HG02798 (cell line): ENCODE results near the gene FAF2.
"Not testable (repeated sequence)": the region's sequence is repeated elsewhere in the genome, so short reads cannot be mapped to it uniquely, and the experiment has no call there.

Experiments used
- ATAC-seq: cut with Tn5 transposase; IDR thresholded peaks from one replicate; pipeline ENCODE4 v1.9.1; 2021; ENCODE audit warnings: mild to moderate bottlenecking; ENCODE audit not compliant: unreplicated experiment, poor library complexity

FAF2 gene

GRCh38 chr5:176447978-176448608, at the start of gene FAF2:
TSS of gene FAF2 (plus strand) at chr5:176448385. CDS start at chr5:176448408, 23 bp downstream.
- ATAC-seq: peak; percentile 95

DNA sequence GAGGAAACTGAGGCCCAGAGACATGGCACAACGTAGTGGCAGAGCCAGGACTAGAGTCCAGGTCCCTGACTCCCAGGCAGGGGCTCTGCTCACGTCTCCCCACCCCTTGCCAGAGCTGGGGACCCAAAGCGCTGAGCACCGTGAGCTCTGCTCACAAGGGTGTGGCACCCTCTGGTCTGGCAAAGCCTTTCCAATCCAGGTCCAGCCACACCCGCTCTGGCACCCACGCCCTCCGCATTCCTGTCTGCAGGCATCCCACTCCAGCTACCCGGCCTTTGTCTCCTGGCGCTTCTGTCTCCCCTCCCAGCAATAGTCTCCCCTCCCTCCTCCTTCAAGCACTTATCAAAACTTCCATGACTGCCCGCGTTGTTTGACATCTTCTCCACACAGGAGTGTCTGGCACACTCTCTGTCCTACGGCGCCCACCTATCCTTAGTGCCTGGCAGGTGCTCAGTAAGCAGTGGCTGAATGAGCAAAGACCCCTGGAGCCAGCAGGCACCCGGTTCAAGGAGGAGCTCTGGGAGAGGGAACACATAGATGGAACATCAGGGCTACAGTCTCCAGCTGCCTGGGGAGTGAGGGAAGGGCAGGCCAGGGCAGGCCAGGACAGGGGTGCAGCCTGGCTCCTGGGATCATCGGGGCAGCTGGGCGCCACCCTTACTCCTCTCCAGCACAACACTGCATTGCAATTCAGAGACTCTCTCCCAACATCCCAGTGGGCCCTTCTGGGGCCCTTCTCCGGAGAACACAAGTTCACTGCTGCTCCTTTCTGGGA, 47.6 kb upstream of the FAF2 start:
- ATAC-seq: no peak

- no peak for ATAC-seq
Measured at GRCh38 chr5:176401281-176402205, 46.6 kb upstream of the FAF2 start.

GRCh38 chr5:176405656-176406435, 42.3 kb upstream of the FAF2 start:
- ATAC-seq: no peak

GRCh38 chr5:176406436-176407052, 41.6 kb upstream of the FAF2 start:
- ATAC-seq: no peak

DNA sequence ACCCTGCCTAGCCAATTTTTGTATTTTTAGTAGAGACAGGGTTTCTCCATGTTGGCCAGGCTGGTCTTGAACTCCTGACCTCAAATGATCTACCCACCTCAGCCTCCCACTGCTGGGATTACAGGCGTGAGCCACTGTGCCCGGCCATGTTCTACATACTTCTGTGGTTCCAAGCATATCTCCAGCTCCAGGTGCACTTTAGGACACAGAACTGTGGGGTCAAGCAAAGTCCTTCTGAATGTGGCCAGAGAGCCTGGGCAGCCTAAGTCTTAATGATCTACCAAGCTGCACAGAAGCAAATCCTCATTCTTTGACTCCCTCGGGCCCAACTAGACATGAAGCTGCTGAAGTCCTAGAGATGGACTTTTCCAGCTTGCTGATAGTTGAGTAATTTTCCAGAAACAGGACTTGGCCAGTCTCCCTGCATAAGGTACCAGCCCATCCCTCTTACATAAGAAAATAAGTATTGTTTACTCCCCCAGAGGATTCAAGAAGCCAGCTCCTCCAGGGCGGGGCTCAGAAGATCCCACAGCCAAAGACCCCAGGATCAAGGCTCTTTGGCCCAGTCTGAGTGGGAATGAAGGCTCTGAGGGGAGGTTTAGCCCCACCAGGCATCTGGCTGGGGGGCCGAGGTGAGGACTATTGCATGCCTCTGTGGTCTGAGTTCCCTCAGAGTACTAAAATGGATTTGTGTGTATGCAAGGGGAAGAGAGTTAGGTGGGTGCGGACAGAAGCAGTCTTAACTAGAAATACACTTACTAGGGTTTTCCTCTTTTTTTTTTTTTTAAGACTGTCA, 40.5 kb upstream of the FAF2 start:
- no peak for ATAC-seq

DNA sequence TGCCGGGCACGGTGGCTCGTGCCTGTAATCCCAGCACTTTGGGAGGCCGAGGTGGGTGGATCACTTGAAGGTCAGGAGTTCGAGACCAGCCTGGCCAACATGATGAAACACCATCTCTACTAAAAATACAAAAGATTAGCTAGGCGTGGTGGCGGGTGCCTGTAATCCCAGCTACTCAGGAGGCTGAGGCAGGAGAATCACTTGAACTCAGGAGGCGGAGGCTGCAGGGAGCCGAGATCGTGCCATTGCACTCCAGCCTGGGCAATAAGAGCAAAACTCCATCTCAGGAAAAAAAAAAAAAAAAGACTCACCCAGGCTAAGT, 40.0 kb upstream of the FAF2 start:
- ATAC-seq: not testable (repeated sequence)

DNA sequence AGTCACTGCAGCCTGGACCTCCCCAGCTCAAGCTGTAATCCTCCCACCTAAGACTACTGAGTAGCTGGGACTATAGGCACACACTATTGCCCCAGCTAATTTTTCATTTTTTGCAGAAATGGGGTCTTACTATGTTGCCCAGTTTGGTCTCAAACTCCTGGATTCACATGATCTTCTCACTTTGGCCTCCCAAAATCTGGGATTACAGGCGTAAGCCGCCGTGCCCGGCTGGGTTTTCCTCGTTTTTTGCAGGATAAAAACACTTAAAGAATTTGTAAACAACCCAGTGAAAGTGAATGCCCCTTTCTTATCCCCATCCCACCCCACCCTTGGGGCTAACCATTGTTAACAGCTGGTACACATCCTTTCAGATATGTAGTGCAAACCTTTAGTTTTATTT, 39.6 kb upstream of the FAF2 start:
- ATAC-seq: no peak

GRCh38 chr5:176409765-176410164, 38.4 kb upstream of the FAF2 start:
- no peak for ATAC-seq

DNA sequence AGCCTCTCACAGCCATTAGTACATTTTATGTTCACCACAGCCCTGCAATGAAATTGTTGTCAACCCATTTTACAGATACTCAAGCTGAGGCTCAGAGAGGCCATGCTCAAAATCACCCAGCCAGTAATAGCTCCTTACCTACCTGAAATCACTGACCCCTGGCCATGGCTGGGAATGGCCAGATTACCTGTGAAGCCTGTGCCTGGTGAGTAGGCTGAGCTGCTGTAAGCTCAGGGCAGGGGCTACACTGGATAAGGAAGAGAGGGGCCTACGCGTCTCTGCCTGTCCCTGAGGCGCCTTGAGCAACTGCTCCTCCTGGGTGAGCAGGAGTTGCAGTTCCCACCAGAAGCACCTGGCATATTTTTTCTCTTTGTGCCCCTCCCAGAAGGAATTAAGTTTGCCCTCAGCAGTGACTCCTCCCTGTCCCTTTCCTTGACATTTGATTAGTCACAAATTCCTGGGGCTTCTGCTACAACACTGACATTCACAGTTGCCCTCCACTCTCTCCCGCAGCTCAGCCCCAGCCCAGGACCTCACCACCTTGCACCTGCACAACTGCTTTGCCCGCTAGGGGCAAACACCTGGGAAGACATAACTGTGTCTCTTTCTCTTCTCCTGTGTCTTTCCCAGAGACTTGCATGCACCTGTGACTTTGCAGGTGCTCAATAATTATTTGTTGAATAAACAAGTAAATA, 37.6 kb upstream of the FAF2 start:
- ATAC-seq: no peak

DNA sequence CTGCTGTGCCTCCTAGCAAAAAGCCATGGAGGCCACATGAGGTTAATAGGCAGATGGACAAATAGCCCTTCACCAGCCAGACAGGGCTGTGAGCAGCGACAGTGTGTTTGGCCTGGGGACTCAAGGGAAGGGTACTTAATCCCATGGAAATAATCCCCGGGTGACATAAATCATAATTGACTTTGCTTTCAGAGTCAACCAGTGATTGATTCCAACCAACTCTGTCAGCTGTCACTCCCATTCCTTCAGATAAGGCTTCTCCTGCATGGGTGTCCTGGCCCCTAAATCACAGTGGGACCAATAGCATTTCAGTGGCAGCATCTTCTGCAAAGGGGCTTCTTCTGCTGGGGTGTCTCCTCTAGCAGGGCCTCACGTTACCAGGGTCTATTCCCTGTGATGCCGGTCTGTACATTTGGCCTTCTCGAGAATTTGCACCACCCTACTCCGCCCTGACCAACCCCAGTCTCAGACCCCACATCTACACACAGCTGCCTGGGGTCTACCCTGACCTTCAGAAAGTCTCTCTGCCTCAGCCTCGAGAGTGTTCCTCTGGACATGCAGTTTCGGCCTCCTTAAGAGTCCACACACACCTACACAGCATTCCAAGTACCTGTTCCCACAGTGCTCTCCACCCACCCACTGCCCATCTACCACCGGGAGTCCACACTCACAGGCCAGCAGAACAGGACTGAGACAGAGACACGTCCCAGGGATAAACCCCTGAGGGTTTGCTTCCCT, 35.5 kb upstream of the FAF2 start:
- ATAC-seq: no peak

DNA sequence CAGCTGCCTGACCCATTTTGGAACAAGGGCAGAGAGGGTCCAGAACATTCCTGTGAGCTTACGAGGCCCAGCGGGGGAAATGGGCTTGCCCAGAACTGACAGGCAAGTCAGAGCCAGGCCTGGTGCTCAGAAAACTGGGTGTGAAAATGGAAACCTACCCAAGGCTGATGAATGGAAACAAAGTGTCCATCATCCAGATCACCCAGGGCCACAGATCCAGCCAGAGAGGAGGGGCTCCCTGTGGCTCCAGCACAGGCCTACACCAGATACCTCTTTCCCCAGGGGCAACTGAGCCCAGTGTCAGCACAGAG, 35.0 kb upstream of the FAF2 start:
- no peak for ATAC-seq

DNA sequence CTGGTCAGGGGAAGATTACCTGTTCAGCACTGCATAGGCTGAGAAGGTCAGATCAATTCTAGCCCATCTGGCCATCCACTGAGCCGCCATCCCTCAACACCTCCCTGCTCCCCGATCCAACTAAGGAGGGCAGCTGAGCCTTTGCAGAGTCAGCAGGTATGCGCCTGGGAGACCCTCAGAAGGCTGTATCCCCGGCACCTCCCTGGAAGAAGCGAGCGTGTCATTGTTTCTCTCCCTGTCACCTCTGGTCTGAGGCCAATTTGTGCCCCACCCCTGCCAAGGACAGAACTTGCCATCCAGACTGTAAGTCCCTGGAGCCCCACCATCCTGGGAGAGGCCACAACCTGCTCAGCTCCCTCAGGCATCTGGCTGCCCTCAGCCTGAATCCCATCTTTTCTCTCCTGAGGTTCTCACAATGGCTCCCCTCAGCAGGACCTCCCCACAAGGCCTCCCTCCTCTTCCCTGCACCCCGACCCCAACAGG, 34.4 kb upstream of the FAF2 start:
- no peak for ATAC-seq

- no peak for ATAC-seq
Measured at GRCh38 chr5:176414704-176415103, 33.5 kb upstream of the FAF2 start.

GRCh38 chr5:176415240-176415951, 32.8 kb upstream of the FAF2 start:
- no peak for ATAC-seq

DNA sequence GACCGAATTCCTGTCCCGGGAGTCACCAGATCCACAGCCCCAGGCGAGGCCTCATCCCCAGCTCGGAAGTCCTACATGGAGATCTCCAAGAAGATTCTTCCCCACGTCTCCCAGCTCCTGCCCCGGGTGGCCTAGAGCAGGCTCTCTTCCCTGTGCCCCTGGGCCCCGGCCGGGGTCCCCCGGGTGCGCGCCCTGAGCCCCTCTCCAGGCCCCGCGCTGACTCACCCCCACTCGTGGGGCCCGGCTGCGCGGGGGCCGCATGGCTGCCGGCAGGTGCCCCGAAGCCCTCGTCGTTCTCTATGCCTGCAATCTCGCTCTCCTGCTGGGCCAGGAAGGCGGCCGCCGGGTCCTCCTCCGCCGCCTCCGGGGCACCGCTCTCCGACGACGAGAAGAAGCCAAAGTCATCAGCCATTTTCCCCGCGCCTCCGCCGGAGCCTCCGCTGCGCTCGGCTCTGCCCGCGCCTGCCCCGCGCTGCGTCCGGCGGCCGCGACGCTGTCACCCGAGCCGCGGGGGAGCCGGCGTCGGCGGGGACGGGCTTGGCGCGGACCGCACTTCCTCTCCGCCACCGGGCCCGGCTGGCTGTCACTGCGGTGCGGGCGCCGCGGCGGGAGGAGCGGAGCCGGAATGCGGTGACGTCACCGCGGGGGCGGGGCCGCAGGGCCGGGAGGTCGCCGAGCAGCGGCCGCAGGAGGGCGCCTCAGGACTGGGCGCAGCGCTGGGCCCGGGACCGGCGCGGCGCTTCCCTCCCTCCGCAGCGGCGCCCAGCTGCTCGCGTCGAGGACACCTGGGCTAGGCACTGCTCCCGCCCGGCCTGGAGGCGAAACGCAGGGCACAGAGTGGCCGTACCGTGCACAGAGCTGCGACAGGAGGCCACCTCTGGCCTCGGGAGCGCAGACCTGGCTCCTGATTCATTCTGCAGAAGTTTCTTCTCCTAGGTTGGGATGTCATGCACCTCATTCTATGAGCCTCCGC, 31.9 kb upstream of the FAF2 start, which contains the start of gene CLTB:
Gene CLTB, minus strand, starts transcription at position 588 of the 973 bp plus-strand sequence. Its CDS starts 176 bp downstream, at position 412.
- ATAC-seq: peak; percentile 95
